Activated gamma-delta T cell (primary cell): ENCODE measurements around the gene PLAC8.
"Not testable (repeated sequence)": the region's sequence is repeated elsewhere in the genome, so short reads cannot be mapped to it uniquely, and the experiment has no call there.

Experiments
- DNase-seq: peaks from one replicate; lab custom pipeline; 2025; lab: John Stamatoyannopoulos, UW

The PLAC8 gene

DNA sequence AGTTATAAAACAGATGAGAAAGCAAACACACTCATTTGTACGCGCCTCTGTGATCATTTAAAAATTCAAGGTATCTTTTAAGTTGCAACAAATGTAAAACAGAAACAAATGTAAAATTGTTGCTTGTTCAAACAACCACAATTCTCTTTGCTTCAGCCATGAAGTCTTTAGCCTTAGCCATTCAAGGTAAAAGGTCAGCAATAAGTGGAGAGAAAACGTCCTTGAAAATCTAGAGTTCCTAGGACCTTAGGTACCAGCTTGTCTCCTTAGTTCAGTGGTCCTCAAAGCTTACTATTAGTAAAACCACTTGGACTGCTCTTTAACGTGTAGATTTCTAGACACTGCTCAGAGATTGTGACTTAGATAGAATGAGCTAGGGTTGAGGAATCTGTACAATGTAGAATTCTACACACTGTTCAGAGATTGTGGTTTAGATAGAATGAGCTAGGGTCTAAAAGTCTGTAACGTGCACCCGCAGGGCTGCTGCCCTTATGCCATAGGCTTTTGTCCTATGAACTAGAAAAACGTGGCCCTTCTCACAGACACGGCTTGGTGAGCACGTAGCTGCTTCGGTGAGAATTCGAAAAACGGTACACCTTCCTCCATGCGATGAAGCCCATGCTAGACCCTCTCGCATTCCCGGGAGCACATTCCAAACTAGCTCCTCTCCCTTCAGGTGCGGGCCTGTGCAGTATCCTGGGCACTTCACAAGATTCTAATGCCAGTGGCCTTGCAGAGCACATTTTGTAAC, 1.7 kb downstream of the PLAC8 start:
- no peak for DNase-seq

DNA sequence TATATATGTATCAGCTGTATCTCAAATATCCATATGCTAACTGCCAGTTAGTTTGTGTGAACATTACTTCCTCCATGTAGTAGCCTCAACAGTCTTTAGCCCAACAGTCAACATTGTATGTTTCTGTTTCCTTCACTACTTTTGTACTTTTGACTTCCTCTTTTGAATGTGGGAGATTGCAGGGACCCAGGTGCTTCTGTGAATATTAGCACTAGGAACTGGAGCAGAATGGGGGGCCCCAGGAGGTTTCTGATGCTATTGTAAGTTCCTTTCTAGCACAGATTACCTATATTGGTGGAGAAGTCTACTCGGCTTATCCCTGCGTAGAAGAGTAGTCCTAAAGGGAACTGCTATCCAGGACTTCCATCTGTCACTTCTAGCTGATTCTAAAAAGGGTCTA, 2.3 kb downstream of the PLAC8 start:
- no peak for DNase-seq

DNA sequence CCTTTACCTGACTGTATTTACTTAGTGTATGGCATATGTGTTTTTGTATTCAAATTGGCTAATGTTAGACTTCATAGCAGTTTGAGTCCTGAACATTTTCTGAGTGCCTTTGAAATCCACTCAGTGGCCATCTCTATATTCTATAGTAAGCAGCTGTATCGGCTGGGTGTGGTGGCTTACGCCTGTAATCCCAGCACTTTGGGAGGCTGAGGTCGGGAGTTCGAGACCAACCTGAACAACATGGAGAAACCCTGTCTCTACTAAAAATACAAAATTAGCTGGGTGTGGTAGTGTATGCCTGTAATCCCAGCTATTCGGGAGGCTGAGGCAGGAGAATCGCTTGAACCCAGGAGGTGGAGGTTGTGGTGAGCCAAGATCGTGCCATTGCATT, 2.8 kb downstream of the PLAC8 start:
- not testable (repeated sequence) for DNase-seq

DNA sequence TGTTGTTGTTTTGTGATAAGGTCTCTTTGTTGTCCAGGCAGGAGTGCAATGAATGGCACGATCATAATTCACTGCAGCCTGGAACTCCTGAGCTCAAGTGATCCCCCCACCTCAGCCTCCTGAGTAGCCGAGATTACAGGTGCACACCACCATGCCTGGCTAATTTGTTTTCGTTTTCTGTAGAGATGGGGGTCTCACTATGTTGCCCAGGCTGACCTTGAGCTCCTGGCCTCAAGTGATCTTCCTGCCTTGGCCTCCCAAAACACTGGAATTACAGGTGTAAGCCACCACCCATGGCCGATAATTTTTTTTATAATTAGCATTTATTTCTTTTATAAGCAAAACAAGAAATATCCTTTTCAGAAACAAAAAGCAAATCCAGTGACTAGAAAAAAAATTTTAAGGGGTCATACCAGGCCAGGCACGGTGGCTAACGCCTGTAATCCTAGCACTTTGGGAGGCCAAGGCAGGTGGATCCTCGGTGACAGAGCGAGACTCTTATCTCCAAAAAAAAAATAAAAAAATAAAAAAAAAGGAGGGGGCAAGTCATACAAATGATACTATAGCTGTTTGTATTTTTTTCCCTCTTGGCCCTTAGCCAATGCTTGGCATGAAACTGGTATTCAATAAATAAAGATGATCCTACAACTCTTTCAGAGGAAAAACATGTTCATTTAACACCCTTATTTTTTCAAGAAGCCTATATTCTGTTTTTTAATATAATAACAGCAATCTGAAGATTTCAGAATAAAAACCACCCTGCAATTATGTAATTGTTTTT, 3.4 kb downstream of the PLAC8 start:
- no peak for DNase-seq

DNA sequence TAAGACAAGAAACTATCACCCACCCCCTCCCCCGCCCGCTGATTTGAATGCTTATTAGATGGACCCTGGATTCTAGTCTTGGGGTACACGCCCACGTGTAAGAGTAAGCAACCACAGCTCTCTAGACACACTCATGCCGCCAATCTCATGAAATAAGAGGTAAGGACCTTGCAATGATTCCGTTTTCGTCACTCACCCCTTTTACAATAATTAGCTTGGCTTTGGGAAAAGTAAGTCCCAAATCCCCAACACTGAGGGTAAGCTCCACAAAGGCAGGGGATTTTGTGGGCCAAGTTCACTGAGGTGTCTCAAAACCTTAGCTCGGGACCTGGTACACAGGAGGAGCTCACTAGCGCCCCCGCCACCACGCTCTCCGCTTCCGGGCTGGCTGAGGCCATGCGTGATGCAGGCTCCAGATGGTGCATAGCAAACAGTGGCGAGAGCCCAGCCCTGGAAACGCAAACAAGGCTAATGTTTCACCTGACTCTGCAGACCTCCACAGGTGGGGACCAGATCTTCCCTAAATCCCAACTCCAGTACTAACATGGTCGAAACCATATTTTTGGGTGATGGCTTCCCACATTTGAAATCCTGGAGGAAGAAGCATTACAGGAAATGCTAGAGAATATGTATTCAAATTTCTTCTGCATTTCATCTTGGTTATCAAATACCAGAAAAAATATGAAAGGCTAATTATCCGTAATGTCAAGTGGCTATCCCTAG, 4.1 kb downstream of the PLAC8 start:
- peak; percentile 75 for DNase-seq

- DNase-seq, result peak; percentile 31
Observed at GRCh38 chr4:83109480-83110222, 4.9 kb downstream of the PLAC8 start.

- DNase-seq, result peak; percentile 16
Observed at GRCh38 chr4:83108101-83108861, 6.2 kb downstream of the PLAC8 start.

DNA sequence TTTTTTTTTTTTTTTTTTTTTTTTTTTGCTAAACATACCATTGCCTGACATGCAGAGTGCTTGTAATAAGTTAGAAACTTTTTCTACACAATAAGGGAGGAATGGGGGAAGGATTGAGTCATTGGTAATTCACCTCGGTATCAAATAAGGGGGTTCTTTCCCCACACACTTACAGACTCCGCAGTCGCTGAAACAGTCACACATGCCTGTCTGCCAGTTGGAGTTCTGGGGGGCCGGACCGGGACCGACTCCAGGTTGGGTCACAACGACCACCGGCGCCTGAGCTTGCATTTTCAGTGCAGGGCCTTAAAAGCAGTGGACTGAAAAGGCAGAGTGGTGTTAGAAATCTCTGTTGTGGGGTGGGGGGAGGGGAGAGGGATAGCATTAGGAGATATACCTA, 6.9 kb downstream of the PLAC8 start:
- DNase-seq, result peak; percentile 14

DNA sequence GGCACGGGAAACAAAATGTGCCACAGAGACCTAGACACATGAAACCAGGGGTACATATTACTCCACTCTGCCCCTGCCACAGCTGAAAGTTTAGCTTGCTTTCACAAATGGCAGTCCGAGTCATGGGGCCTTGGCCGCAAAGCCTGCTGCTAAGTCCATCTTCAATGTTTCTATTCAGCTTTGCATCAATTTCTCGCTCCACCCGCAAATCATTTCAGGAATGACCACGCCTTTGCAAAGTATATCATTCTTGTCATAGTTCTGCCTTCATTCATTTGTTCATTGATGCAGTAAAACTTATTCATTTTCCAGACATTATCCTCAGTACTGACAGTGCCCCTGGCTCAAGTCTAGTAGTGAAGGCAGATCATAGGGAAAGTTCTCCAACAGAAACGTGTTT, 9.5 kb downstream of the PLAC8 start:
- DNase-seq, result no peak

DNA sequence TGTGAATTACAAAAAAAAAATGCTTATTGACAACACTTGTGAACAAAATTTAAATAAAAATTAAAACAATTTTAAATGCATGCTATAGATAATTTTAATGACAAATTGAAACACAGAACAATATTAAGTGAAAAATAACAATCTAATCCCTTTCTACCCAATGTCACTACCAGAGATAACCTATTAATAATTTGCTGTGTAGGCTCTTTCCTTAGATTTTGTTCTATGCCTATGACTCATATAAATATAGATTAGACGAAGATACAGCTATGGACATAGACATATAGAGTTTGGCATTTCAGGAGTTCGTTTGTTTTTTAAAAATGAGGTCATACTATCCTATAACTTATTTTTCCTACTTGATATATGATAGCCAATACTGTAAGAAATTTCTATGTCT, 18.1 kb downstream of the PLAC8 start:
- no peak for DNase-seq

DNA sequence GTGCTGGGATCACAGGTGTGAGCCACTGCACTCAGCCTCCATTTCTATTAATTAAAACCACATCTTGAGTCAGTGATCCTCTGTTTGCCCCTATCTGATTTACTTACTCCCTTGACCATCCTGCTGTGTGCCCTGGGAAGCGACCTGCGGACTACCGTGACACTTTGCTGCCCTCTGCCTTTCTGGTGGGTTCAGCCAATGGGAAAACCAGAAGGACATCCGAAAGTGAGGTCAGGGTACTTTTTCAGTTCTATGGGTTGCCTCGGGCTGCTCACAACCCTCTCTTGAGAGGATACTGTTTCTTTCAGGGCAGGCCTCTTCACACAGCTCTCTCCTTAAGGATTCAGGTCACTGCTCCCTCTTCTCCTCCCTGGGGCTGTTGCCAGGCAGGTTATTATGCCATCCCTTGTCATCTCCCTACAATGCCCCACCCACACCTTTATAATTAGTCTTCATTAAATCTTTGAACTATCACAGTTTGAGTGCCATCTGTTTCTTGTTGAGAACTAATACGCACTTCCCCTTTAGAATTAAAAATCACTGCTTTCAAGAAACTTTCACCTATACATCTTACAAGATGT, 21.4 kb downstream of the PLAC8 start:
- no peak for DNase-seq

GRCh38 chr4:83089410-83090157, 24.9 kb downstream of the PLAC8 start:
- no peak for DNase-seq

DNA sequence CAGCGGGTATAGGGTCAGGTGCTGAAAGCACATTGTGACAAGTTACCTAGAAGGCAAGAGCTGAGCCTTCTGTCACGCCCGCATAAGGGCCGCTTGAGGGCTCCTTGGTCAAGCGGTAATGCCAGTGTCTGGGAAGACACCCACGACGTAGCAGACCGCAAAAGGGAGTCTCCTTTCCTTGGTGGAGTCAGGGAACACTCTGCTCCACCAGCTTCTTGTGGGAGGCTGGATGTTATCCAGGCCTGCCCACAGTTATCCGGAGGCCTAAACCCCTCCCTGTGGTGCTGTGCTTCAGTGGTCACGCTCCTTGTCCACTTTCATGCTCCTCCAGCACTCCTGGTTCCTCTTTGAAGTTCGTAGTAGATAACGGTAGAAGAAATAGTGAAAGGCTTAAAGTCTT, 29.6 kb downstream of the PLAC8 start:
- not testable (repeated sequence) for DNase-seq

DNA sequence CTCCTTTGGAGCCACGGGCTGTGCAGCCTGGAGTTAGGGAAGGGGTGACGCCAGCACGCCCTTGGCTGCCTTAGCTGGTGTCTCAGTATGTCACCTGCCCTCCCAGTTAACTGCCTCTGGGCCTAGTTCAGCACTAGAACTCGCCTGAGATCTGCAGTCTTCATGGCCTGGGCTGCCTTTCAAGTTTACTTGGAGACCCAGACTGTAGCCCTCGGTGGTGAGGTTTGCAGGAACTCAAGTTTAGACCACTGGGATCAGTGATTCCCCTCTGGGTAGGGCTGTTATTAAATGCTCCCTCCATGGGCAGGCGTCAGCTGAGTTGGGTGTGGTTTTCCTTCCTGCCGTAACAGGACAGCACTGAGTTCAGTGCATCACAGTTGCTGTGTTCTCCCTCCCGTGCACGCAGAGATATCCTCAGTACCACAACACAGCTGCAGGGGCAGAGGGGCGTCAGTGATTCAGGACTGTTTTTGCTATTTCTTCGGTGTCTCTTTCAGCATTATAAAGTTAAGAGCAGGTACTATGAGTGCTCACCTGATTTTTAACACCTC, 30.5 kb downstream of the PLAC8 start:
- no peak for DNase-seq

DNA sequence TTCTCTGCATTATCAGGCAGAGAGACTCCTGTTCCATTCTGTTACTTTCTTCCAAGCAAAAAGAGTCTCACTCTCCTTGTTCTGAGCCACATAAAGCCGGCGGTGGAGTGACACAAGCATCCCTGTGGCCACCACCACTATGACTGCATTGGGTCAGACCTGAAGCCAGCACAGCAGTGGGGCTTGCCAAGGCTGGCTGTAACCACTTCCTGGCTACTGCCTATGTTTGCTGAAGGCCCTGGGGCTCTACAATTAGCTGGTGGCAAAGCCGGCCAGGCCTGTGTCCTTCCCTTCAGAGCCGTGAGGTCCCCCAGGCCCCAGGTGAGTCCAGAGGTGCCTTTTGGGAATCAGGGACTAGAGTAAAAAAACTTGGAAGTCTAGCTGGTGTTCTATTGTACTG, 31.8 kb downstream of the PLAC8 start:
- no peak for DNase-seq

- DNase-seq, result no peak
Observed at GRCh38 chr4:83080561-83080960, 34.0 kb downstream of the PLAC8 start.

GRCh38 chr4:83075311-83076095, 39.0 kb downstream of the PLAC8 start:
- DNase-seq, result no peak

- DNase-seq, result not testable (repeated sequence)
Observed at GRCh38 chr4:83074783-83075182, 39.7 kb downstream of the PLAC8 start.

GRCh38 chr4:83074086-83074704, 40.3 kb downstream of the PLAC8 start:
- no peak for DNase-seq
